GM12872 (cell line): ENCODE results near the gene HDDC3.

ENCODE experiments used
- TF ChIP-seq, protein P1 (sequence below): IDR thresholded peaks from 3 replicates; pipeline ENCODE4 v1.5.1; 2011; ENCODE audit warnings: low read depth, mild to moderate bottlenecking, low read length, moderate library complexity; ENCODE audit not compliant: insufficient read depth

Gene HDDC3

DNA sequence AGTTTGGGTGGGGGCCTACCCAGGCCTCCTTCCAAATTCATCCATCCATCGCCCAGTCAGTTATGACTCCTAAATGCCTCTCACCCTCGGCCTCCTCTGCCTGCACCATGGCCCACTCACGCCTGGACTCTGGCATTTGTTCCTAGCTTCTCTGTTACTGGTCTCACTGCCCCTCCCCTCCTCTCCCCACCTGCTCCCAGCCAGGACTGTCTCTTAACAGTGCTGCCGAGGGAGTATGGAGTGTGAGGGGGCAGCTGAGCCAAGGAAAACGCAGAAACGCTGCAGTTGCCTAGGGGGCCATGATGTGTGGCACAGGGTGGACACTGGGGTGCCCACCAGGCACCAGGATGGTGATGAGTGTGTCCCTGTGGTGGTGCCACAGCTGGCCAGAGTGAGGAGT lies 25.4 kb upstream of the HDDC3 start:
- TF ChIP-seq, protein P1, sequence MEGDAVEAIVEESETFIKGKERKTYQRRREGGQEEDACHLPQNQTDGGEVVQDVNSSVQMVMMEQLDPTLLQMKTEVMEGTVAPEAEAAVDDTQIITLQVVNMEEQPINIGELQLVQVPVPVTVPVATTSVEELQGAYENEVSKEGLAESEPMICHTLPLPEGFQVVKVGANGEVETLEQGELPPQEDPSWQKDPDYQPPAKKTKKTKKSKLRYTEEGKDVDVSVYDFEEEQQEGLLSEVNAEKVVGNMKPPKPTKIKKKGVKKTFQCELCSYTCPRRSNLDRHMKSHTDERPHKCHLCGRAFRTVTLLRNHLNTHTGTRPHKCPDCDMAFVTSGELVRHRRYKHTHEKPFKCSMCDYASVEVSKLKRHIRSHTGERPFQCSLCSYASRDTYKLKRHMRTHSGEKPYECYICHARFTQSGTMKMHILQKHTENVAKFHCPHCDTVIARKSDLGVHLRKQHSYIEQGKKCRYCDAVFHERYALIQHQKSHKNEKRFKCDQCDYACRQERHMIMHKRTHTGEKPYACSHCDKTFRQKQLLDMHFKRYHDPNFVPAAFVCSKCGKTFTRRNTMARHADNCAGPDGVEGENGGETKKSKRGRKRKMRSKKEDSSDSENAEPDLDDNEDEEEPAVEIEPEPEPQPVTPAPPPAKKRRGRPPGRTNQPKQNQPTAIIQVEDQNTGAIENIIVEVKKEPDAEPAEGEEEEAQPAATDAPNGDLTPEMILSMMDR, result no peak

DNA sequence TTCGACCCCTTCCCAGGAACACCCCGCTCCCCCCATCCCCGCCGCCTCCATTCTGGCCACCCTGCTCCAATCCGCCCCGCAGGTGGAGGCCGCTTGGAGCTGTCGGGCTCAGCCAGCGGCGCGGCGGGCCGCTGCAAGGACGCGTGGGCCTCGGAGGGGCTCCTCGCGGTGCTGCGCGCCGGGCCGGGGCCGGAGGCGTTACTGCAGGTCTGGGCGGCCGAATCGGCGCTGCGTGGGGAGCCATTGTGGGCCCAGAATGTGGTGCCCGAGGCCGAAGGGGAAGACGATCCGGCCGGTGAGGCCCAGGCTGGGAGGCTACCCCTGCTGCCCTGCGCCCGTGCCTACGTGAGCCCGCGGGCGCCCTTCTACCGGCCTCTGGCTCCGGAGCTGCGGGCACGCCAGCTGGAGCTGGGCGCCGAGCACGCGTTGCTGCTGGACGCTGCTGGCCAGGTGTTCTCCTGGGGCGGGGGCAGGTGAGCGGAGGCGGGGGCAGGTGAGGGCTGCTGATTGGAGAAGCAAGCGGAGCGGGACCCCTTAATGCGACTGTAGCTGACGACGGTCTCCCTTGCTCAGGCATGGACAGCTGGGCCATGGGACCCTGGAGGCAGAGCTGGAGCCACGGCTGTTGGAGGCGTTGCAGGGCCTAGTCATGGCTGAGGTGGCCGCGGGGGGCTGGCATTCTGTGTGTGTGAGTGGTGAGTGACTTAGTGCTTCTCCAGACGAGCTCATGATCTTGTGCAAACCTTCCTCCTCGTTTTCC lies 24.9 kb upstream of the HDDC3 start:
- TF ChIP-seq, protein P1, result no peak

DNA sequence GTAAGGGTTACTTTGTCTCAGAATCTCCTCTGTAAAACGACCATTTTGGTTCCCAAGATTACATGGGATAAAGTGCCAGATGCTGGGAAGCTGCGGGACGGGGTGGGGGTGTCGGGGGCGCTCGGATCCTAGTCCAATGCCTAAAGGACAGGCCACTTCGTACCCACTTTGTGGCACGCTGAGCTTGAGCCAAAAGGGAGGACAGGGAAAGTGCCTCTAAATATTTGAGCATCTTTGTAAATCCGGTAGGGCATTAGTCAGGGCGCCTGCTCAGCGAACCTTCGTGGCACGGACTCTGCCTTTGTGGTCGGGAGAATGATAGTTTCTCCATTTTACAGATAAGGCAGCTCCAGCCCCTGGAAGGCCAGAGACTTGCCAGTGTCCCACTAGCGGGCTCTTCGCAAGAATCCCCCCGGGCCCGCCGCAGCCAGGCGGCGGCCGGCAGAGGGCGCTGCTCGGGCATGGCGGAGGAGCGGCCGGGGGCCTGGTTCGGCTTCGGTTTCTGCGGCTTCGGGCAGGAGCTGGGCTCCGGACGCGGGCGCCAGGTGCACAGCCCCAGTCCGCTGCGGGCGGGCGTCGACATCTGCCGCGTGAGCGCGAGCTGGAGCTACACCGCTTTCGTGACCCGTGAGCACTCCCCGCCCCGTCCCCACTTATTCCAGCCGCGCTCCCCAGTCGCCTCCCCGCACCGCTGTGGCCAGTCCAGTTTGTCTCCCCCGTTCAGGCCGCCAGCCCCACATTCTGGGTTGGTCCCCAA lies 24.1 kb upstream of the HDDC3 start:
- TF ChIP-seq, protein P1, result no peak

GRCh38 chr15:90955624-90956273 lies 23.4 kb upstream of the HDDC3 start:
- TF ChIP-seq, protein P1, result no peak

DNA sequence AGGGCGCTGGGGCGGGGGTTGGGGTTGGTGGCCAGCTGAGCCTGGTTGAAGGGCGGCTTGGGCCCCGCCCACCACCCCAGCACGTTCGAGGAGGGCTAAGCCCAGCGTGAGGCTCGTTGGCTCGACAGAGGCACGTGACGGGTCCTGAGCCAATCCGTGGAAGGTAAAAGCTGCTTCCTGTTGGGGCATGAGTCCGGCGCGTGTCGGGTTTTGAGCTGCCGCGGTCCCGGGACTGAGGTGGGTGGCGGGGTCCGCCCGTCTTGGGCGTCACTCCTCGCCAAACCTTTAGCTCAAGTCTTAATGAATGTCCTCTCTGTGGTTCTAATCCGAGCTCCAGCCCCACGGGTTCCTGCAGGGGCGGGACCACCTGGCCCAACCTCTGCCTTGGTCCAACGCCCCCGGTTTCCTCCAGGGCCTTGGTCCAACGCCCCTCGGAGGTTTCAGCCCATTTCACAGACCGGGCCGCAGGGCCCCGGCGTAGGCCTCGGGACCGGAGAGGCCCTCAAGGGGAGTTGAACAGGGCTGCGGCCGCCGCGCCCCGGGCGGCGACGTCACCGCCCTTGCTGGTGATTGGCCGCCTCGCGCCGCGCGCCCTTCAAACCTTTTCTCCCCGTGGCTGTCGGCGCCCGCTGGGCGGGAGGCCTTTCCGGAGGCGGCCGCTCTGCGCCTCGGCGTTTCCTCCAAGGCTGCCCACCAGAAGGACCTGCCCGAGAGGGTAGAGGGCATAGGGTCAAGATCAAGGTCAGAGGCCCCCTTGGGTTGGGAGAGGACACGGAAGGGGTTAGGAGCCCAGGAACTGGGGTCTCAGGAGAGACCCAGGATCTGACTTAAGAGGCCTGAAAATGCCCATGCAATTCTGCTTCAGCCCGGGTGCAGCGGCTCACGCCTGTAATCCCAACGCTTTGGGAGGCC lies 22.6 kb upstream of the HDDC3 start, which contains the start of gene RCCD1:
TSS of gene RCCD1 (plus strand) at position 173 of the 912 bp plus-strand sequence. CDS start 1,851 bp downstream, outside the sequence.
- TF ChIP-seq, protein P1, result no peak

DNA sequence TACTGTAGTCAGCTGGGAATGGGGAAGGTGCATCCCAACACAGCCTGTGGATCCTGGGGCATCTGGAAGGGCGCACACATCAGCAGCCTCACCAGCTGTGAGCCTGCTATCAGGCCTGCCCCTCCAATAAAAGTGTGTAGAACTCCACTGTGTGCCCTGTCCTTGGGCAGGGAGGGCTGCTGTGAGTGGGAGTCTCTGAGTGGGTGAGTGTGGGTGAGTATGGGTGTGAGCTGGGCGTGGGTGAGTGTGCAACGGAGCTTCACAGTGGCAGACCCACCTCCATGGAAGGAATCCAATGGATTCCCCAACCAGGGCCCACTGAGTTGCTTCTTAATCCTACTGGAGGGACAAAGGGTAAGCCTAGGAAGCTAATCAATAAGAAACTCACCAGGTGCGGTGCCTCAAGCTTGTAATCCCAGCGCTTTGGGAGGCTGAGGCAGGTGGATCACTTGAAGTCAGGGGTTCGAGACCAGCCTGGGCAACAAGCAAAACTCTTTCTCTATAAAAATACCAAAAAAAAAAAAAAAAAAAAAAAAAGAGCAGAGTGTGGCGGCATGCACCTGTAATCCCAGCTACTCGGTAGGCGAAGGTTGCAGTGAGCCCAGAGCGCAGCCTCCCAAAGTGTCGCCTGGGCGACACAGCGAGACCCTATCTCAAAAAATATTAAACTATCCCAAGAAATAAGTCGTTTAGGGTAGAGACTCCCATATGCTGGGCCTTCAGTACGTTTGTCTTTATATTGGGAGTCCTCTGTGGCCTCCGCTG lies 21.8 kb upstream of the HDDC3 start:
- TF ChIP-seq, protein P1, result no peak
